SK-N-SH treated with all-trans-retinoic acid at 6 μM for 48 hours (cell line): ENCODE measurements around the gene KCNG2.

Source experiments
- ATAC-seq: fragments of 200-7000 bp; cut with Tn5 transposase; 3 replicates; pipeline ENCODE4 v1.9.1; 2020; ENCODE audit warnings: mild to moderate bottlenecking, moderate library complexity
- ARNTL ChIP-seq: fragments of 450-650 bp; formaldehyde crosslinking; IDR thresholded peaks from 2 replicates; pipeline ENCODE4 v1.5.0; 2020; ENCODE audit warnings: low read depth, mild to moderate bottlenecking, moderate library complexity, borderline replicate concordance
- BACH2 ChIP-seq: fragments of 250-450 bp; sonication (Bioruptor Pico); IDR thresholded peaks from 2 replicates; pipeline ENCODE4 v1.9.0; 2021; ENCODE audit warnings: mild to moderate bottlenecking, borderline replicate concordance
- CSDC2 ChIP-seq: fragments of 250-450 bp; sonication (Bioruptor Pico); IDR thresholded peaks from 2 replicates; pipeline ENCODE4 v1.5.0; 2020; ENCODE audit warnings: mild to moderate bottlenecking, moderate library complexity
- ESRRG ChIP-seq: fragments of 250-450 bp; sonication (Bioruptor Pico); IDR thresholded peaks from 2 replicates; pipeline ENCODE4 v1.6.1; 2021; ENCODE audit warnings: mild to moderate bottlenecking
- GLIS3 ChIP-seq: fragments of 250-450 bp; sonication (Bioruptor Pico); IDR thresholded peaks from 2 replicates; pipeline ENCODE4 v1.5.0; 2020; ENCODE audit warnings: mild to moderate bottlenecking, moderate library complexity
- ISL1 ChIP-seq: fragments of 250-450 bp; sonication (Bioruptor Pico); IDR thresholded peaks from 2 replicates; pipeline ENCODE4 v2.1.2; 2022; ENCODE audit warnings: mild to moderate bottlenecking, moderate library complexity
- OSR1 ChIP-seq: fragments of 250-450 bp; sonication (Bioruptor Pico); IDR thresholded peaks from 2 replicates; pipeline ENCODE4 v1.8.0; 2022; ENCODE audit warnings: moderate library complexity, mild to moderate bottlenecking, inconsistent platforms
- POU6F1 ChIP-seq: fragments of 250-450 bp; sonication (Bioruptor Pico); IDR thresholded peaks from 2 replicates; pipeline ENCODE4 v1.8.0; 2021; ENCODE audit warnings: low read depth, mild to moderate bottlenecking, moderate library complexity, borderline replicate concordance
- RARB ChIP-seq: fragments of 250-450 bp; sonication (Bioruptor Pico); IDR thresholded peaks from 2 replicates; pipeline ENCODE4 v1.8.0; 2021; ENCODE audit warnings: mild to moderate bottlenecking, moderate library complexity
- SNAI2 ChIP-seq: fragments of 250-450 bp; sonication (Bioruptor Pico); IDR thresholded peaks from 2 replicates; pipeline ENCODE4 v1.5.0; 2020; ENCODE audit warnings: mild to moderate bottlenecking, moderate library complexity
- TOX ChIP-seq: fragments of 250-450 bp; sonication (Bioruptor Pico); IDR thresholded peaks from 2 replicates; pipeline ENCODE4 v1.8.0; 2021; ENCODE audit warnings: mild to moderate bottlenecking, moderate library complexity, borderline replicate concordance
- TSHZ2 ChIP-seq: fragments of 250-450 bp; sonication (Bioruptor Pico); IDR thresholded peaks from 2 replicates; pipeline ENCODE4 v1.5.0; 2020; ENCODE audit warnings: mild to moderate bottlenecking, moderate library complexity
- ZC3H10 ChIP-seq: fragments of 250-450 bp; sonication (Bioruptor Pico); IDR thresholded peaks from 2 replicates; pipeline ENCODE4 v1.5.1; 2021; ENCODE audit warnings: mild to moderate bottlenecking, moderate library complexity
- ZFP3 ChIP-seq: fragments of 250-450 bp; sonication (Bioruptor Pico); IDR thresholded peaks from 2 replicates; pipeline ENCODE4 v1.5.0; 2020; ENCODE audit warnings: mild to moderate bottlenecking, moderate library complexity
- ZFP30 ChIP-seq: fragments of 450-650 bp; formaldehyde crosslinking; IDR thresholded peaks from 2 replicates; pipeline ENCODE4 v1.5.0; 2022; ENCODE audit warnings: mild to moderate bottlenecking, moderate library complexity
- ZNF8 ChIP-seq: fragments of 450-650 bp; formaldehyde crosslinking; IDR thresholded peaks from 2 replicates; pipeline ENCODE4 v1.5.0; 2020; ENCODE audit warnings: mild to moderate bottlenecking, moderate library complexity
- TF ChIP-seq, protein P1 (sequence below): fragments of 250-450 bp; sonication (Bioruptor Pico); IDR thresholded peaks from 2 replicates; pipeline ENCODE4 v1.8.0; 2020; ENCODE audit warnings: mild to moderate bottlenecking, moderate library complexity, borderline replicate concordance
- TF ChIP-seq, protein P2 (sequence below): fragments of 250-450 bp; sonication (Bioruptor Pico); IDR thresholded peaks from 2 replicates; pipeline ENCODE4 v1.5.1; 2021; ENCODE audit warnings: mild to moderate bottlenecking, moderate library complexity

KCNG2 gene

DNA sequence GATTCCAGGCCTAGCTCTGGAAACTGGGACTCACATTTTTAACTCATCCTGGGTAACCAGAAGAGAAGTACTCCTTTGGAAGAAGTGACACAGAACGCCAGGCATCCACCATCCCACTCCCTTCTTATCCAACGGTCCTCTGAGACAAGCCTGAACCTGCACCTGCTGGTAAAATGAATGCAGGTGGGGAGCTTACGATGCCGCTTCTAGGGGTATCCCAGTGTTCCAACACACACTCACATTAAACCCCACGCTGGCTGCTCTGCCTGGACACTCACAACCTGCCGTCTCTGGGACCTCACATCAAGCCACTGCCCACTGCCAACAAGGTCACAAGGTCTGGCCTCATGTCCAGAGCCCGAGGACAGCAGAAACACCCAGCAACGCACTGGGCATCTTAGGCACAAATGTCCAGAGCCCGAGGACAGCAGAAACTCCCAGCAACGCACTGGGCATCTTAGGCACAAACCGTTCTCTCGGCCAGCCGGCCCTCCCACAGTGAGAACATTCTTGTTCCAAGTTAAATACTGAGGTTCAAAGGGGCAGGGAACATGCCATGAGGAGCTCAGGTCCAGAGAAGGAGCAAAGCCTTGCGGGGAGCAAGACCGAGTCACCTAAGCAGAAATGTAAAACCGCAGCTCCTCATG lies 143.9 kb downstream of the KCNG2 start:
- TF ChIP-seq ISL1 (no peak), GLIS3 (no peak), SNAI2 (CRISPR knock-in tag) (no peak), ZFP30 (CRISPR knock-in tag) (no peak), ESRRG (CRISPR knock-in tag) (no peak), RARB (CRISPR knock-in tag) (no peak), ZNF8 (no peak), POU6F1 (CRISPR knock-in tag) (no peak), TOX (CRISPR knock-in tag) (no peak), TSHZ2 (no peak), OSR1 (CRISPR knock-in tag) (no peak), ARNTL (CRISPR knock-in tag) (no peak), ZC3H10 (CRISPR knock-in tag) (no peak), BACH2 (no peak), ZFP3 (CRISPR knock-in tag) (no peak)
- TF ChIP-seq, protein P1, sequence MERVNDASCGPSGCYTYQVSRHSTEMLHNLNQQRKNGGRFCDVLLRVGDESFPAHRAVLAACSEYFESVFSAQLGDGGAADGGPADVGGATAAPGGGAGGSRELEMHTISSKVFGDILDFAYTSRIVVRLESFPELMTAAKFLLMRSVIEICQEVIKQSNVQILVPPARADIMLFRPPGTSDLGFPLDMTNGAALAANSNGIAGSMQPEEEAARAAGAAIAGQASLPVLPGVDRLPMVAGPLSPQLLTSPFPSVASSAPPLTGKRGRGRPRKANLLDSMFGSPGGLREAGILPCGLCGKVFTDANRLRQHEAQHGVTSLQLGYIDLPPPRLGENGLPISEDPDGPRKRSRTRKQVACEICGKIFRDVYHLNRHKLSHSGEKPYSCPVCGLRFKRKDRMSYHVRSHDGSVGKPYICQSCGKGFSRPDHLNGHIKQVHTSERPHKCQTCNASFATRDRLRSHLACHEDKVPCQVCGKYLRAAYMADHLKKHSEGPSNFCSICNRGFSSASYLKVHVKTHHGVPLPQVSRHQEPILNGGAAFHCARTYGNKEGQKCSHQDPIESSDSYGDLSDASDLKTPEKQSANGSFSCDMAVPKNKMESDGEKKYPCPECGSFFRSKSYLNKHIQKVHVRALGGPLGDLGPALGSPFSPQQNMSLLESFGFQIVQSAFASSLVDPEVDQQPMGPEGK (CRISPR knock-in tag): no peak
- TF ChIP-seq, protein P2, sequence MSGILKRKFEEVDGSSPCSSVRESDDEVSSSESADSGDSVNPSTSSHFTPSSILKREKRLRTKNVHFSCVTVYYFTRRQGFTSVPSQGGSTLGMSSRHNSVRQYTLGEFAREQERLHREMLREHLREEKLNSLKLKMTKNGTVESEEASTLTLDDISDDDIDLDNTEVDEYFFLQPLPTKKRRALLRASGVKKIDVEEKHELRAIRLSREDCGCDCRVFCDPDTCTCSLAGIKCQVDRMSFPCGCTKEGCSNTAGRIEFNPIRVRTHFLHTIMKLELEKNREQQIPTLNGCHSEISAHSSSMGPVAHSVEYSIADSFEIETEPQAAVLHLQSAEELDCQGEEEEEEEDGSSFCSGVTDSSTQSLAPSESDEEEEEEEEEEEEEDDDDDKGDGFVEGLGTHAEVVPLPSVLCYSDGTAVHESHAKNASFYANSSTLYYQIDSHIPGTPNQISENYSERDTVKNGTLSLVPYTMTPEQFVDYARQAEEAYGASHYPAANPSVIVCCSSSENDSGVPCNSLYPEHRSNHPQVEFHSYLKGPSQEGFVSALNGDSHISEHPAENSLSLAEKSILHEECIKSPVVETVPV: no peak
- ATAC-seq: no peak

GRCh38 chr18:79942211-79942610 lies 144.5 kb downstream of the KCNG2 start:
- no peak for ATAC-seq
- TF ChIP-seq ISL1: no peak
- TF ChIP-seq ARNTL (CRISPR knock-in tag): no peak
- no peak for TF ChIP-seq TOX (CRISPR knock-in tag)
- TF ChIP-seq SNAI2 (CRISPR knock-in tag): no peak
- TF ChIP-seq ZFP3 (CRISPR knock-in tag): no peak
- no peak for TF ChIP-seq BACH2
- TF ChIP-seq POU6F1 (CRISPR knock-in tag): no peak
- TF ChIP-seq ZNF8: no peak
- no peak for TF ChIP-seq TSHZ2
- TF ChIP-seq GLIS3: no peak
- TF ChIP-seq ZFP30 (CRISPR knock-in tag): no peak
- TF ChIP-seq ESRRG (CRISPR knock-in tag): no peak
- no peak for TF ChIP-seq CSDC2 (CRISPR knock-in tag)
